Raji (cell line): Measurements from ENCODE around the gene RALGDS.

Experiments used
- POLR2A ChIP-seq: IDR thresholded peaks from 2 replicates; pipeline ENCODE4 v1.6.1; 2011; ENCODE audit warnings: low read depth, low read length, control low read depth; ENCODE audit not compliant: insufficient read depth

RALGDS gene

GRCh38 chr9:133078486-133078885 lies 42.6 kb downstream of the RALGDS start:
- TF ChIP-seq POLR2A, result no peak

- no peak for TF ChIP-seq POLR2A
Observed at GRCh38 chr9:133076691-133077090, 44.3 kb downstream of the RALGDS start.

- TF ChIP-seq POLR2A, result no peak
Observed at GRCh38 chr9:133075925-133076630, 45.0 kb downstream of the RALGDS start.

DNA sequence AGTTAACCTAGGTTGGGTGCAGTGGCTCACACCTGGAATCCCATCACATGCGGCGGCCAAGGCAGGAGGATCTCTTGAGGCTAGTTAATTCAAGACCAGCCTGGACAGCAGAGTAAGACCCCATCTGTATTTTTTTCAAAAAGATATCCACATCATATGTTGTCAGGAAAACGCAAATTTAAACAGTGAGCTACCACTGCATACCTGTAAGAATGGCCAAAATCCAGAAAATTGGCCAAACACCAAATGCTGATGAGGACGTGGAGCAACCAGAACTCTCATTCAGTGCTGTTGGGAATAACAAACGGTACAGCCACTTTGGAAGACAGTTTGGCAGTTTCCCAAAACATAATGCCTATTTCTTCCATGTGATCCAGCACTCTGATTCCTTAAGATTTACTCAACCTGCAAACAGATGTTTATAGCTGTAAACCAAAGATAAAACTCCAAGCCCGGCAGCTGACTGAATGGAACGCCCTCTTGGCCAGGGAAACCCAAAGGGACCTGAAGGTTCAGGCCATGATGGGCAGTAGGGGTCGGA lies 46.9 kb downstream of the RALGDS start:
- TF ChIP-seq POLR2A, result no peak

GRCh38 chr9:133073086-133074014 lies 47.7 kb downstream of the RALGDS start:
- TF ChIP-seq POLR2A, result no peak

DNA sequence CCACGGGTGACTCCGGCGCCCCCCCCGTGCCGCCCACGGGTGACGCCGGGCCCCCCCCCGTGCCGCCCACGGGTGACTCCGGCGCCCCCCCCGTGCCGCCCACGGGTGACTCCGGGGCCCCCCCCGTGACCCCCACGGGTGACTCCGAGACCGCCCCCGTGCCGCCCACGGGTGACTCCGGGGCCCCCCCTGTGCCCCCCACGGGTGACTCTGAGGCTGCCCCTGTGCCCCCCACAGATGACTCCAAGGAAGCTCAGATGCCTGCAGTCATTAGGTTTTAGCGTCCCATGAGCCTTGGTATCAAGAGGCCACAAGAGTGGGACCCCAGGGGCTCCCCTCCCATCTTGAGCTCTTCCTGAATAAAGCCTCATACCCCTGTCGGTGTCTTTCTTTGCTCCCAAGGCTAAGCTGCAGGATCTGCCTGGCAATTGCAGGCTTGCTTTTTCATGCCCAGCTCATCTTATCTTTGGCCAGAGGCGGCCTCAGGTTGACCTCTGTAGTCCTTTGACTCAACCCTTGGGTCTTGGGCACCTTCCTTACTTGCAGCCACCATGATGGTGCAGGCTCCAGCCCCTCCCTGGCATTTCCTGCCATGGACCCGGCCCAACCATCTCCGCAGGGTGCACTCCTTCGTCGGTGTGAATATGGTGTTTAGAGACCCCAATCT lies 49.4 kb downstream of the RALGDS start:
- TF ChIP-seq POLR2A, result no peak

DNA sequence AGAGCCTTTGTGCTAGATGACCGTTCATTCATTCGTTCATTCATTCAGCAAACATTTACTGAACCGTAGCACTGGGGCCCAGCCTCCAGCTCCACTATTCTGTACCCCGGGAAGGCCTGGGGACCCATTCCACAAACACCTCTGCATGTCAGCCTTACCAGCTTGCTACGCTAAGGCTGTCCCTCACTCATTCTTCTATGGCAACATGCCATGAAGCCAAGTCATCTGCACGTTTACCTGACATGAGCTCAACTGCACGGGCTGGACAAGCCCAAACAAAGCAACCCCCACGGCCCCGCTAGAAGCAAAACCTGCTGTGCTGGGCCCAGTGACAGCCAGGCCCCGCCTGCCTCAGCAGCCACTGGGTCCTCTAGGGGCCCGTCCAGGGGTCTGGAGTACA lies 53.2 kb downstream of the RALGDS start:
- TF ChIP-seq POLR2A, result no peak

DNA sequence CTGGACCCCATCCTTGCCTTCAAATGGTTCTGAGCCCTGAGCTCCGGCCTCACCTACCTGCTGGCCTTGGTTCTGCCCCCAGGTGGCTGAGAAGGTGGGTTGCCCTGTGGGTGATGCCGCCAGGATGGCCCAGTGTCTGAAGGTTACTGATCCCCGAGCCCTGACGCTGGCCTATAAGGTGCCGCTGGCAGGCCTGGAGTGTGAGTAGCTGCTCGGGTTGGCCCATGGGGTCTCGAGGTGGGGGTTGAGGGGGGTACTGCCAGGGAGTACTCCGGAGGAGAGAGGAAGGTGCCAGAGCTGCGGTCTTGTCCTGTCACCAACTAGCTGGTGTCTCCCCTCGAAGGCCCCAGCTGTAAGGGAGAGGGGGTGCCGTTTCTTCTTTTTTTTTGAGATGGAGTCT lies 54.0 kb downstream of the RALGDS start:
- TF ChIP-seq POLR2A, result no peak

GRCh38 chr9:133066181-133066983 lies 54.7 kb downstream of the RALGDS start:
- no peak for TF ChIP-seq POLR2A

DNA sequence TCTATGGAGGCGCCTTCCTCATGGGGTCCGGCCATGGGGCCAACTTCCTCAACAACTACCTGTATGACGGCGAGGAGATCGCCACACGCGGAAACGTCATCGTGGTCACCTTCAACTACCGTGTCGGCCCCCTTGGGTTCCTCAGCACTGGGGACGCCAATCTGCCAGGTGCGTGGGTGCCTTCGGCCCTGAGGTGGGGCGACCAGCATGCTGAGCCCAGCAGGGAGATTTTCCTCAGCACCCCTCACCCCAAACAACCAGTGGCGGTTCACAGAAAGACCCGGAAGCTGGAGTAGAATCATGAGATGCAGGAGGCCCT lies 56.0 kb downstream of the RALGDS start:
- TF ChIP-seq POLR2A, result no peak

GRCh38 chr9:133064241-133065069 lies 56.6 kb downstream of the RALGDS start:
- no peak for TF ChIP-seq POLR2A

DNA sequence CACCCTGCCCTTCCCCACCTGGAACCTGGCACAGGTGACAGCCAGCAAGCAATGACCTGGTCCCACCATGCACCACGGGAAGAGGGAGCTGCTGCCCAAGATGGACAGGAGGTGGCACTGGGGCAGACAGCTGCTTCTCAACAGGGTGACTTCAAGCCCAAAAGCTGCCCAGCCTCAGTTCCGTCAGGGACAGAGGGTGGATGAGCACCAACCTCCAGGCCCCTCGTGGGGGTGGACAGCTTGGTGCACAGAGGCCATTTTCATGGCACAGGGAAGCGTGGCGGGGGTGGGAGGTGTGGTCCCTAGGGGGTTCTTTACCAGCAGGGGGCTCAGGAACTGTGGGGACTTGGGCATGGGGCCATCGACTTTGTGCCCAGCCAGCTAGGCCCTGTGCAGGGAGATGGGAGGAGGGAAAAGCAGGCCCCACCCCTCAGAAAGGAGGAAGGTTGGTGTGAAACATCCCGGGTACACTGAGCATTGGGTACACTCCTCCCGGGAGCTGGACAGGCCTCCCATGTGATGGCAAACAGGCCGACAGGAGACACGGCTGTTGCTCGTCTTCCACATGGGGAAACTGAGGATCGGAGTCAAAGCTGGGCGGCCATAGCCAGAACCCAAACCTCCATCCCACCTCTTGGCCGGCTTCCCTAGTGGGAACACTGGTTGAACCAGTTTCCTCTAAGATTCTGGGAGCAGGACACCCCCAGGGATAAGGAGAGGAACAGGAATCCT lies 57.4 kb downstream of the RALGDS start:
- no peak for TF ChIP-seq POLR2A

GRCh38 chr9:133063159-133063499 lies 57.9 kb downstream of the RALGDS start:
- no peak for TF ChIP-seq POLR2A
